ENCODE results near the gene FBXO46.
A peak's percentile ranks its signal among the peaks of the same experiment; 100 is the strongest.
"Not testable (repeated sequence)": the region's sequence is repeated elsewhere in the genome, so short reads cannot be mapped to it uniquely, and the experiment has no call there.

The FBXO46 gene

DNA sequence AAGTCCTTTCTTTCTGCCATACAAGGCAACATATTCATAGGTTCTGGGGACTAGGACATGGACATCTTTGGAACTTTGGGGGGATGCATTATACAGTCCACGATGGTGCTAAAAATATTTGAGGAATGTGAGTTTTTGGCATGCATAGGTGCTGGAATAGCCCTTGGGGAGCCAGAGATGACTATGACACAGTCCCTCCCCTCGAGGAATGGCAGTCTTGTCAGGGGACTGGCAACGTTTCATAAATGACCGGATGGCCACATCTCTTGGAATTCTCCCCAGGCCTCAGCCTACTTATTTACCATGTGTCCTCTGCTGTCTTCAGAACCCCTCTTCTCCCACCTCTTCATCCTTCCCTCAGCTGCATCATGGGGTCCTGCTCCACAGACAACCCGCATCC is 16.2 kb upstream of the FBXO46 start:
- no peak for TF ChIP-seq CTCF (IDR thresholded peaks at IDR 0.05; ENCODE audit: low read depth, low read length)
- no peak for DNase-seq (ENCODE audit: low read depth in 2 of 2)
- no peak overlapping the region for H3K4me3 ChIP-seq (replicated peaks in 1 of 2; ENCODE audit: low read depth in 2 of 2, low read length in 2 of 2)

DNA sequence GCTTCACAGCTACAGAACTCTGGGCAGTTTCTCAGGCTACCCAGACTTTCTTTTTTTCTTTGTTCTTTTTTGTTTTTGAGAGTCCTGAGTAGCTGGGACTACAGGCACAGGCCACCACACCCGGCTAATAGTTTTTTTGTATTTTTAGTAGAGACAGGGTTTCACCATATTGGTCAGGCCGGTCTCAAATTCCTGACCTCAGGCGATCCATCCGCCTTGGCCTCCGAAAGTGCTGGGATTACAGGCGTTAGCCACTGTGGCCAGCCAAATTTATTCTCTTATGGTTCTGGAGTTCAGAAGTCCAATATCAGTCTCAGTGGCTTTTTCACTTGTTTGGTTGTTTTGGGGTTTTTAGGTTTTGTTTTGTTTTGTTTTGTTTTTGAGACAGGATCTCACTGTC is 14.9 kb upstream of the FBXO46 start:
- DNase-seq (ENCODE audit: low read depth in 2 of 2) = no peak
- TF ChIP-seq CTCF (IDR thresholded peaks at IDR 0.05; ENCODE audit: low read depth, low read length) = no peak
- no peak overlapping the region for H3K4me3 ChIP-seq (replicated peaks in 1 of 2; ENCODE audit: low read depth in 2 of 2, low read length in 2 of 2)

DNA sequence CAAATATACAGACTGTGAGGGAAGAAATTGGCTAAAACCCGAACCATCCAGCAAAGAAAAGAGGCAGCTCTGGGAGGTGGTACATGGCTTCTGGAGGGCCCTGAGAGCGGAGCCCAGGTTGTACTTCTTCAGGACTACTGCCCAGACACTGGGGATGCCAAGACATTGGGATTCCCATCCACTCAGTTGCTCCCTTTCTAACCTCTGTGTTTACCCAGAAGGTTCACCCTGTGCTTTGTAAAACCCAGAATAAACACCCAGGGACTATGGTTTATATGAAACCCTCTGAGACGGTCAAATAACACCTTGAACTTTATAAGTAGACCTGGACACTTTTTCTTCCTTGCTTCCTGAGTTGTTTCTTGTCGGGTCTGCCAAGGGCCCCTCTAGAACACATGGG is 12.3 kb upstream of the FBXO46 start:
- DNase-seq (ENCODE audit: low read depth in 2 of 2) = no peak
- H3K4me3 ChIP-seq (replicated peaks in 1 of 2; ENCODE audit: low read depth in 2 of 2, low read length in 2 of 2) = no peak overlapping the region
- TF ChIP-seq CTCF (IDR thresholded peaks at IDR 0.05; ENCODE audit: low read depth, low read length) = no peak

DNA sequence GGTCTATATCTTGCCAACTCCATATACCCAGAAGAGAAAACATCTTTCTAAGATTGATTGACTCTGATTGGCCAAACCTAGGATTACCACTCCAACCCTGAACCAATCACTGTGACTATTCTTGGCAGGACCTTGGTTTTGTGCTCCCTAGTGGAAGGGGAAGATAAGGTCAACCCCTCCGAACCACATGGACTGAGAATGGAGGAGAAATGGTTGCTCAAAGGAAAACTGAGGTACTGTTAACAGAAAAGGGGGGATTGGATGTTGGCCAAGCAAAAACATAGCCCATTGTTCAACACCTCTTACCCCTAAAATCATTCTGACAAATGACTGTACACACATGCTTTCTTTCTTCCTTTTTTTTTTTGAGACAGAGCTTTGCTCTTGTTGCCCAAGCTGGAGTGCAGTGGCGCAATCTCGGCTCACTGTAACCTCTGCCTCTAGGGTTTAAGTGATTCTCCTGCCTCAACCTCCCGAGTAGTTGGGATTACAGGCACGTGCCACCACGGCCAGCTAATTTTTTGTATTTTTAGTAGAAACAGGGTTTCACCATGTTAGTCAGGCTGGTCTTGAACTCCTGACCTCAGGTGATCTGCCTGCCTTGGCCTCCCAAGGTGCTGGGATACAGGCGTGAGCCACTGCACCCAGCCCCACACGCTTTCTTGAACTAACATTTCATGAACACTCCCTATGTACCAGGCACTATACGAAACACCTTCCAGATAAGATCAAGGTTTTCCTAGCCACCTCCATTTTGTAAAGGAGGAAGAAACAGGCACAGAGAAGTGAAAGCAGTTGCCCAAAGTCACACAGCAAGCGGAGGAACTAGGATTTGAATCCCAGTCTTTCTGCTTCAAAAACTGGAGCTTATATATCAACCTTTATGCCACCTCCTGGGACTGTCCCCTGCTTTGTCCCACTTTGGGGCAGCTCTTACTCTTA is 9.1 kb upstream of the FBXO46 start:
- DNase-seq (ENCODE audit: low read depth in 2 of 2) = peak in 1 of 2 donors; percentile 13
- no peak overlapping the region for H3K4me3 ChIP-seq (replicated peaks in 1 of 2; ENCODE audit: low read depth in 2 of 2, low read length in 2 of 2)
- no peak for TF ChIP-seq CTCF (IDR thresholded peaks at IDR 0.05; ENCODE audit: low read depth, low read length)

GRCh38 chr19:45733160-45733810 is 2.6 kb upstream of the FBXO46 start, which contains the start of gene MEIOSIN:
TSS of gene MEIOSIN (plus strand) at chr19:45733439. CDS start at chr19:45735377, 1,938 bp downstream.
- TF ChIP-seq CTCF (IDR thresholded peaks at IDR 0.05; ENCODE audit: low read depth, low read length) = no peak
- H3K4me3 ChIP-seq (replicated peaks in 1 of 2; ENCODE audit: low read depth in 2 of 2, low read length in 2 of 2) = no peak within 1 kb of the TSS
- DNase-seq (ENCODE audit: low read depth in 2 of 2) = no peak

GRCh38 chr19:45729800-45730290 is 851 bp downstream of the FBXO46 start:
- peak overlapping the region; percentile 92 to 94 for H3K4me3 ChIP-seq (replicated peaks in 1 of 2; ENCODE audit: low read depth in 2 of 2, low read length in 2 of 2)
- peak in 1 of 2 donors; percentile 15 for DNase-seq (ENCODE audit: low read depth in 2 of 2)
- no peak for TF ChIP-seq CTCF (IDR thresholded peaks at IDR 0.05; ENCODE audit: low read depth, low read length)

DNA sequence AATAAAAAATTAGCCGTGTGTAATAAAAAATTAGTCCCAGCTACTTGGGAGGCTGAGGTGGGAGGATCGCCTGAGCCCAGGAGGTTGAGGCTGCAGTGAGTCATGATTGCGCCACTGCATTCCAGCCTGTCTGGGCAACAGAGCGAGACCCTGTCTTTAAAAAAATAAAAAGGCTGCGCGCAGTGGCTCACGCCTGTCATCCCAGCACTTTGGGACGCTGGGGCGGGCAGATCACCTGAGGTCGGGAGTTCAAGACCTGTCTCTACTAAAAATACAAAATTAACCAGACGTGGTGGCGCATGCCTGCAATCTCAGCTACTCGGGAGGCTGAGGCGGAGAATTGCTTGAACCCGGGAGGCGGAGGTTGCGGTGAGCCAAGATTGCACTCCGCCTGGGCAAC is 2.0 kb downstream of the FBXO46 start:
- H3K4me3 ChIP-seq (replicated peaks in 1 of 2; ENCODE audit: low read depth in 2 of 2, low read length in 2 of 2); DNase-seq (ENCODE audit: low read depth in 2 of 2): not testable (repeated sequence)

DNA sequence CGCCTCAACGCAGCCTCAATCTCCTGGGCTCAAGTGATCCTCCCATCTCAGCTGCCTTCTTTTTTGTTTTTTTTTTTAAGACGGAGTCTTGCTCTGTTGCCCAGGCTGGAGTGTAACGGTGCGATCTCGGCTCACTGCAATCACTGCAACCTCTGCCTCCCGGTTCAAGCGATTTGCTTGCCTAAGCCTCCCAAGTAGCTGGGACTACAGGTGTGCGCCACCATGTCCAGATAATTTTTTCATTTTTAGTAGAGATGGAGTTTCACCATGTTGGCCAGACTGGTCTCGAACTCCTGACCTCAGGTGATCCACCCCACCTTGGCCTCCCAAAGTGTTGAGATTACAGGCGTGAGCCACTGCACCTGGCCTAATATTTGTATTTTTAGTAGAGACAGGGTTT is 10.6 kb downstream of the FBXO46 start:
- not testable (repeated sequence) for DNase-seq (ENCODE audit: low read depth in 2 of 2); H3K4me3 ChIP-seq (replicated peaks in 1 of 2; ENCODE audit: low read depth in 2 of 2, low read length in 2 of 2)
